Islet precursor cell (in vitro differentiated cells): Measurements from ENCODE around the gene TTC16.
"Not testable (repeated sequence)": the region's sequence is repeated elsewhere in the genome, so short reads cannot be mapped to it uniquely, and the experiment has no call there.

Source experiments
- DNase-seq: peaks from one replicate; pipeline ENCODE4 v3.0.0-alpha.2; 2018

Gene TTC16

DNA sequence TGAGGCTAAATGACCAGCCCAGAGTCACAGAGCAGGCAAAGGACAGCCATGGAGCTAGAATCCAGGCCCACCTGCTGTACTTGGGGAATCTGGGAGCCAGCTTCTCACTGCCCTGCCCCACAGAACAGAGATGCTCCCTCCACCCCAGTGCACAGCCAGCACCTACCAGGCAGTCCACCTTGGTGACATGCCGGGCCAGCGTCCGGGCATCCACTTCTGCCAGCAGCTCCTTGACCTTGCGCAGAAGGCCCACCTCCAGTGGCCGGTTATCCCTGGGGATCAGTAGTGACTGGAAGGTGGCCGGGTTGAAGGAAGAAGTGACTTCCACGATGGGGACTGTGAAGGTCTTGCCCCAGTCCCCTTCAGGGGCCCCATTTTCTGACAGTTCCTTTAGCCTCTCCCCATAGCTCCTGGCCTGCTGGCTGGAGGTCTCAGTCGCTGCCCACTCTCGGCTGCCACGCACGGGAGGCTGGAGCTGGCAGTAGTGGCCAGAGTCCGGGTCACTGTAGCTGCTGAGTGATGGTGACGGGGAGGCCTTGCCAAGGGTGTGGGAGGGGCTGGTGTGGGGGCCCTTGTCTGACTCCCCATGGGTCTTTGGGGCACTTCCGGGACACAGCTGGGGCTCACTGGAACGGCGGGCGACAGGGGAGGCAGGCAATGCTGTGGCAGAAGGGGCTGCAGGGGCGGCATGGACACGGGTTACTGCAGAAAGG is 28.7 kb downstream of the TTC16 start:
- no peak for DNase-seq

DNA sequence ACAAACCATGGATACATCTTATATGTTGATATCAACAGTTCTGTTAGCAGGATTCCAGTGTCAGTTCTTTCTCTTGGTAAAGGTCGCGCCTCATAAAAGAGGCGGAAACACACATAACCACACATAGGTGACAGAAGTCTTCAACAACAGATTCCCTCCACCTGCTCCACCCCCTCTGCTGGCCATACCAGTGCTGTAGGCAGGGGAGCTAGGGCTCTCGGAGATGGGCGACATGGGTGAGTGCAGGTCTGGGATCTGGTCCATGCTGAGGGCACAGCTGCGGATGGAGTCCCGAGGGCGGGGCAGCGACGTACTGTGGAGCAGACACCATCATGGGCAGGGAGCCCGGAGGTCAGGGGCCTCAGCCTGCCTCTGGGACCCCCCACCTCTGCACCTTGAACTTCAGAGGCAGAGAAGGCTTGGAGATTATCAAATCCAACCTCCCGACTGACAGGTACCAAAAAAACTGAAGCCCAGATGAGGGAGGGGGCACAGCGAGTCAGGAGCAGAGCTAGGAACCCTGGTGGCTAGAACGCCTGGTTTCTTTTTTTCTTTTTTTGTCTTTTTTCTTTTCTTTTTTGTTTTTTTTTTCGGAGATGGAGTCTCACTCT is 31.2 kb downstream of the TTC16 start:
- no peak for DNase-seq

DNA sequence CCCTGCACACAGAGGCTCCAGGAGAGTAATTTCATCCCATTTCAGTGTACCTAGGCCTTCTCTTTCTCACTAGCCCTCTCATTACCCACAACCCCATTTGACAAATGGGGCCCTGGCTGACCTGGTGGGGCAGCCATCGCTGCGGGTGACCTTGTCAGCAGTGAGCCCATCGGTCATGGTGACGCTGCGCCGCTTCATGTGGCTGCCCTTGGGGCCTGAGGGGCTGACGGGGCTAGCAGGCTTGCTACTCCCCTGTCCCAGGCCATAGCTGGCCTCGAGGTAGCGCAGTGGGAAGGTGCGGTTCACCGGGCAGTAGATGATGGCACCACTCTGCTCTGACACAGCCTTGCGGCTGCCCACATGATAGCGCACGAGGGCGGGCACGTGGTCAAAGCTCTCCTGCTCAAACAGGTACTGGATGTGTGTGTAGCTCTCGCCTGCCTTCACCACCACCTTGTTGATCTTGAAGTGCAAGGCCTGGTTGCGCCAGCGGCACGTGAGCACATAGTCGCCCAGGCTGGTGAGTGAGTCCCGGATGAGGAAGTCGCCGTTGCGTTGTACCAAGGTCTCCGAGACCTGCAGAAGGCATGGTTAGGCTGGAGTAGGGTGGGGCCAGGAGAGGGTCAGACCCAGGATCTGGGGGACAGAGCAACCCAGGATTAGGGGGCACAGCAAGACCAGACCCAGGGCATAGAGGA is 33.4 kb downstream of the TTC16 start:
- no peak for DNase-seq

DNA sequence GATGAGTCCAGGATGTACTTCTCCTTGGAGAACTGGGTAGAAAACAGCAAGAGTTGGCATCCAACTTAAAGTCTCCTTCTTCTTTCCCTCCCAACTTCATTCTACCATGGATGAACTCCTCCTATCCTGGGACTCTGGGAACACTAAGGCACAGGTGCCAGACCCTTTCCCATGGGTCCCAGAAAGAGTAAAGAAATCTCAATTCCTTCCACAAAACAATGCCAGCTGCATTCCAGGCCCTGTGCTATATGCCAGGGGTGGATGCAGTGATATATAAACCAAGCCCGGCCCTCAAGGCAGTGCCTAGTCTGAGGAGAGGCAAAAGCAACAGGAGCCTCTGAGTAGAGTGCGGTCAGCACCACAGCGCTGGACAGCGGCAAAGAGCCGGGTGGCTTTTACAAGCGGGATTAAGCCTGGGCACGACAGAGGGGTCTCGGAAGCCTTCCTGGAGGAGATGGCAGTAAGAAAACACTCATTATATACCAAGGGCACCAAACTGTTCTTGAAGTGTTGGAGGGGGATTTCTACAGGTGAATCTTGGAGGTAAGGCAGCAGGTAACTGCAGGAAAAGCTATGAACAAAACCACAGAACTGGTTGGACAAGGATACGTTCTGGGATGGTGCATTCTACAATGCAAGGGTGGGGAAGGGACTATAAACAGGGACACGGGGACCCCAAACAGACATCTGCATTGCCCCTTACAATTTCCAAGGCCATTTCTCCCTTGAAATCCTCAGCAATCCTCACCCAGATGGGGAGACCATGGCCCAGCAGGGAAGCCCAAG is 35.6 kb downstream of the TTC16 start:
- DNase-seq: peak; percentile 76

DNA sequence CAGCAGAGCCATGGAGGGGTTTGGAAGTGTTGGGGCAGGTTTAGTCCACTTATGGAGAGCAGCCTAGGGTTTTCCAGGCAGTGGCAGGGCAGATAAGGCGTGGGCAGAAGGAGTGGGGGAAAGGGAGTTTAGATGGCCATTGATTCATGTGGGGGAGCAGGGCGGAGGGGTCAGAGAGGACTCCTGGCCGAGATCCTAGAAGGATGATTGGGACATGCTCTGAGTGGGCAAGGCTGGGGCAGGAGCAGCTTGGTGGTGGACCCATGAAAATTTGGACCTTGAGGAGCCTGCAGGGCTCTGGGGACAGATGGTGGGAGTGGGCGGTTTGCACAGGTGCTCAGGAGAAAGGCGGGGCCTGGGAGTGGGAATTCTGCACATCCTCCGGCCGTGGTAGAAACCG is 37.3 kb downstream of the TTC16 start:
- no peak for DNase-seq

DNA sequence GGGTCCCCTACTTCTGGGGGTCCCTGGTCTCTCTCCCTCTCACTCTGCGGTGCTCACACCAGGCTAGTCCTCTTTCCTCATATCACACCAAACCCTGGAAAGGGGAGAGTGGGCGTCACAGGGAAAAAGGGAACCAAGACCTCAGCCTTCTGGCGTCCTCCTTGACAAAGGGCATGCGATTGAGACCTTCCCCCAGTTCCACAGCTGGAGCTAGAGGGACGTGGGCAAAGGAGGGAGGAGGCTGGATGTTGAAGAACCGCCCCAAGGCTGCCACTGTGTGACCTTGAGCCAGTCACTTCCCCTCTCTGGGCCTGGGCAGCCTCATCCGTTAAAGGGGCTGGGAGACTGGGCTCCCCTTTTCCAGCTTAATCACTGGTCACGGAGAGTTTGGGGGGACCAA is 37.7 kb downstream of the TTC16 start:
- DNase-seq: no peak

DNA sequence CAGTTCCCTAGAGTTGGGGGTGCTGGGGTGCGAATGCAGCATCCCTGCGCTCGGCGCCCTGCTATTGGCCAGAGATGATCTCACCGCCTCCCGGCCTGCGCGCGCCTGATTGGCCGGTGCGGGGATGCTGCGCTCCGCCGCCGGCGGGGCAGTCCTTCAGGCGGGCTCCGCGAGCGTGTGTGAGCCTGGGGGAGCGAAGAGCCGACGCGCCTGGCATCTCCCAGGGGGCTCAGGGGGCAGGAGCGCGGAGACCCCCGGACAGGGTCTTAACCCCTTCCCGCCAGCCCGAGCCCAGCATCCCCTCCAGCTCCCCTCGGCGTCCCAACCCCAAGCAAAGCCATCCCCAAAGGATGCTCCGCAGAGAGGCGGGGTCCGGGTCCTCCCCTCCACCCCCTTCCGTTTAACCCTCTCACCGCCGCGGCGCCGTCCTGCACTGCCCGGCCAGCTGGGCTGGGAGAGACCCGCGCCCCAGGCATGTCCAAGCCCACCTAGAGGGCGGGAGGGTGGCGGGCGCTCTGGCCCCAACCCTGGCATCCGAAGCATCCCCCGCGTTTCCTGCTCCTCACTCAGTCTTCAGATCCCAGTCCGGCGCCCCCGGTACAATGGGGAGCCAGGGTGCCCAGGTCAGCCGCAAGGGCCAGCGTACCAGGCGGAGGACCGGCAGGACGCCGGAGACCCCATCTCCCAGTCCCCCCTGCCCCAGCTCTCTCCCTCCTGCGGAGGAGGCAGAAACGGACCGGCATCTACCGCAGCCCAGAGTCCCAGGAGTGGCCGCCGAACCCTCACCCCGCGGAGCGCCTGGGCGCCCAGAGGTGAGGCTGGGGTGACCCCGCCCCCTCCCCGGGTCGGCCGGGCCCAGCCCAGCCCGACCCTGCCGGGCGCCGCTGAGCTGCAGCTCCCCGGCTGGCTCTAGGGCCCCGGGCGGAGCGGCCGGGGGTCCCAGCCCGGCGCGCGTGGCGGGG is 38.5 kb downstream of the TTC16 start:
- peak; percentile 66 for DNase-seq

DNA sequence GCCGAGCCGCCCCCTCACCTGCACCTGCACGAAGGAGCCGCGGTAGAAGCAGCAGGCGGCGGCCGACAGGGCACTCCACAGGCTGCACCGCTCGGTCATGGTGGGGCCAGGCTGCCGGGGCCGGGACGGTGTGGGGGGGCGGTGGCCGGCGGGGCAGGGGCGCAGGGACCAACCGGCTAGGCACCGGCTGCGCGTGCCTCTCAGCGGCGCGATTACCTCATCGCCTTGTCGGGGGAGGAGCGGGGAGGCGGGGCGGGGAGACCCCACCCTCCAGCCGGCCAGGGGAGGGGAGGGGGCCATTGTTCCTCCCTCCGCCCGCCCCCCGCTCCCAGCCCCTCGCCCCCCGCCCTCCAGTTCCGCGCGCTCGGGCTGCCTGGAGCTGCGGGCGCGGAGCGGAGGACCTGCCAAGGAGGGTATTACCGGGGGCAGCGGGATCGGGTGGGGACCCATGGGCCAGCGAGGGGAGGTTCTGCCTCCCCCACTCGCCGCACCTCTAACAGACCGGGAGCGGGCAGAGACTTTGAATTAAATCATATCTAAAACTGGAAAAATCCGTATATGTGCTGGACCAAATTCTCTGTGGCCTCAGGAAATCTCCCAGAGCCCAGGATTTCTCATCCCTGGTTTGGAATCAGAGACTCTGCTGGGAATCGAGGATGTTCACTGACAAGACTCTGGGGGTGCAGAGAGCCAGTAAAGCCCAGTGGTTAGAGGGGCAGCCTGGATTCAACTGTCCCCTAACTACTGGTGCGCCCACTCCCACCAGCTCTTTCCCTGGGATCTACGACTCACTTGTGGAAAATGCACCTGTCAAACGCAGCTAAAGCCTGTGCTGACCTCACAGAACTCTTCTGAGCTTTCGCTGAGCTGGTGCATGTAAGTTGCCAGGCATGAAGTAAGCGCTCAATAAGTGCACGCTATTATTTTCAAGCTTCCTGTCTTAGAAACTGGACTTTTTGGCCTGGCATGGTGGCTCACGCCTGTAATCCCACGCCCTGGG is 39.5 kb downstream of the TTC16 start:
- peak; percentile 66 for DNase-seq

DNA sequence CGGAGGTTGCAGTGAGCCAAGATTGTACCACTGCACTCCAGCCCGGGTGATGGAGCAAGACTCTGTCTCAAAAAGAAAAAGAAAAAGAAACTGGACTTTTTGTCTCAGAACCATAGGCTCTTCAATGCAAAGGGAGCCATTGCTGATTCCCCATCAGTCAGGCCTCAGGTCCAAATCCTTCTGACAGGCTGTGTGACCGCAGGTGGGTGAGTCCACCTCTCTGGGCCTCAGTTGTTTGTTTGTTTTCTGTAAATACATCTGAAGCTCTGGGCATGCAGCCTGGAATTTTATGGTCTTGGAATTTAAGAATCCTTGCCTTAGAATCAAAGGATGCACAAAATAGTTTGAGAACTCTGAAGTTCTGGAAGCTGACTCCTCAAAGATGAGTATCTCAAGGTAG is 40.4 kb downstream of the TTC16 start:
- DNase-seq: no peak

DNA sequence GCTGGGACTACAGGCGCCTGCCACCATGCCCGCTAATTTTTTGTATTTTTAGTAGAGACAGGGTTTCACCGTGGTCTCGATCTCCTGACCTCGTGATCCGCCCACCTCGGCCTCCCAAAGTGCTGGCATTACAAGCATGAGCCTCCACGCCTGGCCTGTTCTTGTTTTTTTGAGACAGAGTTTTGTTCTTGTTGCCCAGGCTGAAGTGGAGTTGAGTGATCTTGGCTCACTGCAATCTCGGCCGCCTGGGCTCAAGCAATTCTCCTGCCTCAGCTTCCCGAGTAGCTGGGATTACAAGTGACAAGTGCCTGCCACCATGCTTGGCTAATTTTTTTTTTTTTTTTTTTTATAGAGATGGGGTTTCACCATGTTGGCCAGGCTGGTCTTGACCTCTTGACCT is 40.9 kb downstream of the TTC16 start:
- DNase-seq: not testable (repeated sequence)

DNA sequence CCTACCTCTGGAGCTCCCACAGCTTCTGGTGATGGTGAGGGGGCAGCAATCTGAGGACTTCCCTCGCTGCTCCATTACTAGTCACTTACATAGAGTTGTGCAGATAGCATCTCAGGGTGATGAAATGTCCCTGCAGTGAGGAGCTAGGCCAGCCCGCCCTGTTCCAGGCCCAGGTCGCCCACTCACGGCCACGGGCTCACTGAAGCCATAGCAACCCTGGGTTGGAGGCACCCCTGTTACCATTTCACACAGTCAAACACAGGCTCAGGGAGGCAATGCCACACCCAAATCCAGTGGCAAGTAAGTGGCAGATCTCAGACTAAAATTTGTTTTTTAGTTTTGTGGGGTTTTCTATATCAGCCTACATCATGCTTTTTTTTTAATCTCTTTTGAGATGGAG is 43.0 kb downstream of the TTC16 start:
- no peak for DNase-seq

DNA sequence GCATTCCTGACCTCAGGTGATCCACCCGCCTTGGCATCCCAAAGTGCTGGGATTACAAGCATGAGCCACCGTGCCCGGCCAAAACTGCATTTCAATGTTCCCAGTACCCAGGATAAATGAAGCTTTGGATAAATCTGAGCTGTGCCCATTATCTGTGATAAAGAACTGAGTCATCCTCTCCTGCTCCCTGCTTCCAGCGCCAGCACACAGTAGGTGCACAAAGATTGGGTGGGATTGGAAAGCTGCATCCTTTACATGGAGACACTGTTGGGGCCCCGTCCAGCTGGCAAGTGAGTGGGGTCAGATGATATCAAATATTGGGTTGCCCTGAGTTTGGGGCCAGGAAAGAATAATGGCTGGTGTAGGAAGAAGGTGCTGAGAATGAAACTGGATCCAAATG is 45.2 kb downstream of the TTC16 start:
- DNase-seq: no peak

DNA sequence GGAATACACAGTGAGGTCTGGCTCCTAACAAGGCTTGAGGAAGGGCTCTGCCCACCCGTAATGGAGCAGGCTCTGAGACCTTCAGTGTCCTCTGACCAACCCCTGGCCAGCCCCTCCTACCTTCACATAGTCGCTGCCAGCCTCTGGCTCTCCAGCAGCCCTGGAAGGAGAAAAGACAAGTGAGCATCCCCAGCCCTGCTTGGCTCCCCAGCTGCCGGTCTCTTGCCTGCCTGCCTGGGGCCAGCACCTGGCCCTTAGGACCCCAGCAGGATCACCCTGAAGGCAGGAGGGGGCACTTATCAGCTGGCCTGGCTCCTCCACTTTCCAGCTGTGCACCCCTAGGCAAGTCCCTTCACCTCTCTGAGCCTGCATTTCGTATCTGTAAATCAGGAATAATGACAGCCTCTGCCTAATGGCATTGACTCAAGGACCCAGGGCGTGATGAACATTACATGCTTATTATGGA is 45.6 kb downstream of the TTC16 start:
- no peak for DNase-seq

DNA sequence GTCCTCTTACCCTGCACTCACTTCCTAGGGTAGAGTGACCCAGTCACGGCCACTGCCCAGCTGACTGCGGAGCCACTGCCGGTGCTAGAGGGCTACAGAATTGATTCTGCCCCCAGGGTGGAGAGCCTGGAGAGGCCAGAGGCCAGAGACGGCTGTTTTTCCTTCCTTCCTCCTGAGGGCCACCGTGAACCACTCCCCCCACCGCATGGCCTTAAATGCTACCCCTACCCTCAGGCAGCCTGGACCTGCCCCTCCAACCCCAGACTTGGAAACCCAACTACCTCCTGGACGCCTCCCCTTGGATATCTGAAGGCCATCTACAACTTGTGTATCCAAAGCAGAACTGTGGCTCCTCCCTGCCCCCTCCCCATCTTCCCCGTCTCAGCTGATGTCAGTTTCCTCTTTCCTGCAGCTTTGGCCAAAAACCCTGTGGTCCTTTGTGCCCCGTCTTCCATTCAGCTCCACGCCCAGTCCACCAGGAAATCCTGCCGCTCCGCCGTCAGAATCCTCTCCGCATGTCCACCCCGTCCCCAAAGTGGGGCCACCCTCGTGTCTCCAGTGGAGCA is 46.3 kb downstream of the TTC16 start:
- peak; percentile 74 for DNase-seq

DNA sequence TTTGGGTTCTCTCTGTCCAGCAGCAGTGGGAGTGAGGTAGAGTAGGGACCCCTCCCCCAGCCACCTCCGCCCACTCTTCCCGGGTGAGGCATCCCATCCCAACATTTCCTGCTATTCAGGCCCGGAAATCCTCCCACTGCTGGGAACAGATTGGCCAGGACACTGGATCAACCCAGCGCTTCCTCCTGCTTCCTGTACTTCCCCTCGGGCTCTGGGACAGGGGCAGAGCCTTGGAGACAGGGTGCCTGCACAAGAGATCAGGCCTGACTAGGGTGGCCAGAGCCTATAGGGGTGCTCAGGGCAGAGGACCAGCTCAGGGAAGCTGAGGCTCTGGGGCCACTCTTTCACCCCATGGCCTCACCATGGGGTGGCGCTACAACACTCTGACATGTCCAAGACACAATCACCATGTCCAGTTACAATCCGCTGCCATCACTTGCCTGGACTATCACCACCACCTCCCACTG is 48.1 kb downstream of the TTC16 start:
- peak; percentile 71 for DNase-seq

DNA sequence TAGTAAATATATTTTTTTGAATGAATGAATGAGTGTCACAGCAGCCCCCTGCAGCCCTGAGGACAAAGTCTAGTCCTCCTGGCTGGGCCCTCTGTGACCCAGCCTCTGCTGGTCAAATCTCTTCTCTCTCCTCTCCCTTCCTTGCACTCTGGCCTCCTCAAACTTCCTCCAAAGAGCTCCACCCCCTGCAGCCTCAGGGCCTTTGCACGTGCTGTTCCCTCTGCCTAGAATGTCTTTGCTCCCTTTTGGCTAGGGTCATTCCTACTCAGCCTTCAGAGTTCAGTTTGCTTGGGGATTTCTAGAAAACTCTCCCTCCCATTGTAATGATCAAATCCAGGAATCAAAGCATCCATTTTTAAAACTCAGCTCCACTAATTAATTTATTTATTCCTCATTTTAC is 49.5 kb downstream of the TTC16 start:
- DNase-seq: no peak

DNA sequence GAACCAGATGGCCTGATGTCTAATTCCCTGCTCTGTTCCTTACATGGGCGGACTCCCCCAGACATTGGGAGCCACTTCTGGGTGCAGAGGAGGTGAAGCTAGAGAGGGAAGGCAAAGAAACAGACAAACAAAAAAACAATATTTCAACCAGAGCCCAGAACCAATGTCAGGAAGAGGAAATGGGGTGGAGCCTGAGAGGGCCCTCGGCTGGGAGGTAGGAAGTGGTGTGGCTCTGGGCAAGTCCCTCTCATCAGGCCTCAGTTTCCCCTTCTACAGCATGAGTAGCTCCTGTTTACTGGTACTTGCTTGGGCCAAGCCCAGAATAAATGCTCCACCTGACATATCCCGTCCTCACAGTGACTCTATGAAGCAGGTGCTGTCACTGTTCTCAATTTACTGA is 51.5 kb downstream of the TTC16 start:
- DNase-seq: no peak

DNA sequence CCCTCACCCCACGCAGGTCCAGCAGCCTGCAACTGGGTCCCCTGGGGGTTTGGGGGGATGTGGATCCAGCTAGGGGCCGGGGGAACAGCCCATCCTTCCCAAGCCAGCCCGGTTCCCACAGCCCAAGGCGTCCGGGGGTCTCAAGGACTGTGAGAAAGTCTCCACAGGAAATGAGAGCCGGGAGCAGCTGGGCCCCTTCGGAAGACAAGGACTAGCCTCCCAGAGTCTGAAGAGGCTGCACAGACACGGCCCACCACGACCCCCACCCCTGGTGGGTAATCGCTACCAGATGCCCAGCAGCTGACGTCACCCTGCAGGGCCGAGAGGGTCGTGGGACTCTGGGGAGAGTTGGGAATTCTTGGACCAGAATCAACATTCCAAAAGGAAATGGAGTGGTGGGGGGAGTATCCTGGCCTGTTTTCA is 52.0 kb downstream of the TTC16 start:
- peak; percentile 94 for DNase-seq

DNA sequence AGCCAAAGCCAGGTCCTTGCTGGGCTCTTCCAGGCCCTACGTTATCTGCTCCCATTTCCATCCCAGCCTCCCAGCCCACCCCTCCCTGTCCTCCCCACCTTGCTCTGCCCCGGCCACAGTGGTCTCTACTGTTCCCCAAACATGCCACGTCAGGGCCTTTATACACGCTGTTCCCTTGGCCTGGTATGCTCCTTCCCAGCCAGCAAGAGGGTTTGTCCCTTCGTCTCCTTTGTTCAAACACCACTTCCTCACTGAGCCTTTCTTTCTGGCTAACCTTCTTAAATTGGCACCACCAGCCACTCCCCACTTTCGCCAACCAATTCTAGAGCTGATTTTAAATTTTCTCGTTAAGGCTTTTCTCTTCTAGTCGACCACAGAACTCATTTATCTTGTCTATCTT is 52.8 kb downstream of the TTC16 start:
- DNase-seq: no peak

DNA sequence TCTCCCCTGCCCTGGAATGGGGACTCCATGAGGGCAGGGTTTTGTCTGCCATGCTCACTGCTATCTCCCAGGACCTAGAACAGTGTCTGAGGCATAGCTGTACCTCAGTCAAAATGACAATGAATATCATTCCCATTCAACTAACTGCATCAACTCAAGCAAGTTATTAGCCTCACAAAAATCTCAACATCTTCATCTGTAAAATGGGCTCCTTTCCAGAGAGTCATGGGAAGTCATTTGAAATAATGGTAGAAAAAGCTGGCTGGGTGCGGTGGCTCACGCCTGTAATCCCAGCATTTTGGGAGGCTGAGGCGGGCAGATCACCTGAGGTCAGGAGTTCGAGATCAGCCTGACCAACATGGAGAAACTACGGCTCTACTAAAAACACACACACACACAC is 53.2 kb downstream of the TTC16 start:
- DNase-seq: no peak
